ENCODE results near the gene GRIK3.
A peak's percentile ranks its signal among the peaks of the same experiment; 100 is the strongest.
"Not testable (repeated sequence)": the region's sequence is repeated elsewhere in the genome, so short reads cannot be mapped to it uniquely, and the experiment has no call there.

The GRIK3 gene

GRCh38 chr1:36900128-36900527 is 134.2 kb downstream of the GRIK3 start:
- DNase-seq: no peak

DNA sequence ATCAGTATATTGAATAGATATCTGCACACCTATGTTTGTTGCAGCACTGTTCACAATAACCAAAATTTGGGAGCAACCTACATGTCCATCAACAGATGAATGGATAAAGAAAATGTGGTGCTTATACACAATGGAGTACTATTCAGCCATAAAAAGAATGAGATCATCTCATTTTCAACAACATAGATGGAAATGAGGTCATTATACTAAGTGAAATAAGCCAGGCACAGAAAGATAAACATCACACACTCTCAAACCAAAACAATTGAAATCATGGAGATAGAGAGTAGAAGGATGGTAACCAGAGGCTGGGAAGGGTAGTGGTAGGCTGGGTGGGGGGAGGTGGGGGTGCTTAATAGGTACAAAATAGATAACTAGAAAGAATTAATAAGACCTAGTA is 136.5 kb downstream of the GRIK3 start:
- not testable (repeated sequence) for DNase-seq

DNA sequence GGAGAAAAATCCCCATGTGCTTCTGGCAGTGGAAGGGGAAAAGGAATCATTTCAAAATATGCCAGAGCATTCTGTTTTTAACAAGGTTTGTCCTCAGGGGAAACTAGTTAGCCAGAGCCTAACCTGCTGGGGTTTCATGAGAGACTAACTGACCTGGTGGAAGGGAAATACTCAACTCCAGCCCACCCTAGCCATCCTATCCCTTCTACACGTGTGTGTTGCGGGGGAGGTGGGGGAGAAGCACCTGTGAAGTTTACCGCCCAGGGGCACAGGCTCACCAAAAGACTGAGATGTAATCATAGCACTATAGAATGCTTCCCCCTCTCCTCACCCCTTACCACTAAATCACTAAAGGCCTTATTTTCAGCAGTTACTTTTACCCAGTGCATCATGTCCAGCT is 139.5 kb downstream of the GRIK3 start:
- DNase-seq: no peak

- DNase-seq: no peak
Observed at GRCh38 chr1:36890776-36891175, 143.5 kb downstream of the GRIK3 start.

GRCh38 chr1:36889478-36890226 is 144.7 kb downstream of the GRIK3 start:
- no peak for DNase-seq

GRCh38 chr1:36888811-36889477 is 145.4 kb downstream of the GRIK3 start:
- no peak for DNase-seq

- DNase-seq: no peak
Observed at GRCh38 chr1:36885540-36886357, 148.6 kb downstream of the GRIK3 start.

DNA sequence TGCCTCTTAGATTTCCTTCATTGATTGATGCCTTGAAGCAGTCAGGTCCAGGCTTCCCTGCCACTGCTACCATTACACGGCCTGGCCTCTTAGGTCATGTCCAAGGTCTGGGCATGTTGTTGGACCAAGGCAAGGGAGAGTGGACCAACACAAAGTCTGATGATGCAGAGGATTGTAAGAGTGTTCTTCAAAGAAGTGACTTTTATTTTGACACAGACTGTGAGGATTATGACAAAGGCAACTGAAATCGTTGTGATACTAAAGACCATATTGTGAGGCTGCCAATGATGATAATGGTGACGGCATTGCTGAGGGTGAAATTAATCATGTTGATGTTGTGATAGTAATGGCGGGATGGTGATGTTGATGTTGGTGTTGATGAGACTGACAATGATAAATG is 149.5 kb downstream of the GRIK3 start:
- no peak for DNase-seq

DNA sequence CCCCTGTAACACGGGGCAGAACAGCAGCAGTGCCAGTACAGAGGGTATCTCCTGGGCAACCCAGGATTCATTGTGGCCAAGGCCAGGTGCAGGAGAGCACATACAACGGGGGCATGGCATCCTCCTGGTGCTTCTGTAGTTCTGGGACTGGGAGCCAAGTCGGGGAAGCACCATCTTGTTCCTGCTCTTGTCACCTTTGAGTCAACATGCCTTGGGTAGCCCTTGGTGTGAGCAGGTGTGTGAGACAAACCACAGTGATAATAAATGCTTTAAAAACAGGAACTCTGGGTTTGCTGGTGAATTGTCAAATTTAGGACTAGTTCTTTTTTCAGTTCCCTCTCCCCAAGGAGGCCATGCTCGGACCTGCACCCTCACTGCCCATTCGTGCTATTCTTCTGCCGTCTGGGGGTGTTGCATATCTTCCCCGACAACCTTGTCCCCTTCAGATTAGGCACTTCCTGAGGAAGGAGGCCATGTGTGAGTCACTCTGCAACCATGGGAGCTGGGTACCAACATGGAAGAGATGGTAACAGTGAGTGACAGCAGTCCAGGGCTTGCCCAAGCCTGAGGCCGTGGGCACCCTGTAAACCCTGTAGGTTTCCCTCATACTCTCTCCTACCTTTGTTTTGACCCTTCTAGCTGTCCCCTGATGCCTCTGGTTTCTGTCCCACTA is 150.2 kb downstream of the GRIK3 start:
- no peak for DNase-seq

- DNase-seq: no peak
Observed at GRCh38 chr1:36883315-36883949, 150.9 kb downstream of the GRIK3 start.

DNA sequence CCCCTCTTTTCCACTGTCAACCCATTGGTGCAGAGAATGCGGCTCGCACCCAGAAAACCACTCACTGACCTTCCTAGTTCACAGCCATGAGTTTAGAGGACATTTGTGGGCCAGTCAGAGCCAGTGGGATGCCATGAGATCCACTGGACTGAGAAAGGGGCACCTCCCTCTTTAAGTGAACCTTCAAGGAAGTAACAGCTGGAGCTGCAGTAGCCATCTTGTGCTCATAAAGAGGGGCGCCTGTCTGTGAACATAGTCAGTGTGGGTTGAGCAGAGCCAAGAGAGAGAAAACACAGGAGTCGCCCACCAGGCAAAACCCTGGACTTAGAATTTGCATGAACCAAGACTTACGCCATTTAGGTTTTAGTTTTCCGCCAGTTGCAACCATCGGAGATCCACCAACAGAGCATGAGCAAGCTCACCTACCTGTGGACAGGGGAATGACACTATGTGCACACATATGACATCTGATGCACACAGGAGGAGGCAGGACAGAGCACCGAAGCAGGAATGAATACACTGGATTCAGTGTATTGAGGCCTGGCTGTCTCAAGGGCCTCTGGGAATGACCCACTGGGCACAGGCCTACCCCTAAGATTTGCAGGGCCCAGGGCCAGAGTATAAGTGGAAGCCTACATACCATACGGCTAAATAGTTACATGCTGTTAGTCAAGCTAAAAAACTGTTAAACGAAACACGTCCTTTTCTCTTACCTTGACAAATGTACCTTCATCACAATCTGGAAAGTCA is 151.6 kb downstream of the GRIK3 start:
- DNase-seq: no peak

- DNase-seq: no peak
Observed at GRCh38 chr1:36881541-36881940, 152.8 kb downstream of the GRIK3 start.

GRCh38 chr1:36881068-36881405 is 153.3 kb downstream of the GRIK3 start:
- DNase-seq: no peak

DNA sequence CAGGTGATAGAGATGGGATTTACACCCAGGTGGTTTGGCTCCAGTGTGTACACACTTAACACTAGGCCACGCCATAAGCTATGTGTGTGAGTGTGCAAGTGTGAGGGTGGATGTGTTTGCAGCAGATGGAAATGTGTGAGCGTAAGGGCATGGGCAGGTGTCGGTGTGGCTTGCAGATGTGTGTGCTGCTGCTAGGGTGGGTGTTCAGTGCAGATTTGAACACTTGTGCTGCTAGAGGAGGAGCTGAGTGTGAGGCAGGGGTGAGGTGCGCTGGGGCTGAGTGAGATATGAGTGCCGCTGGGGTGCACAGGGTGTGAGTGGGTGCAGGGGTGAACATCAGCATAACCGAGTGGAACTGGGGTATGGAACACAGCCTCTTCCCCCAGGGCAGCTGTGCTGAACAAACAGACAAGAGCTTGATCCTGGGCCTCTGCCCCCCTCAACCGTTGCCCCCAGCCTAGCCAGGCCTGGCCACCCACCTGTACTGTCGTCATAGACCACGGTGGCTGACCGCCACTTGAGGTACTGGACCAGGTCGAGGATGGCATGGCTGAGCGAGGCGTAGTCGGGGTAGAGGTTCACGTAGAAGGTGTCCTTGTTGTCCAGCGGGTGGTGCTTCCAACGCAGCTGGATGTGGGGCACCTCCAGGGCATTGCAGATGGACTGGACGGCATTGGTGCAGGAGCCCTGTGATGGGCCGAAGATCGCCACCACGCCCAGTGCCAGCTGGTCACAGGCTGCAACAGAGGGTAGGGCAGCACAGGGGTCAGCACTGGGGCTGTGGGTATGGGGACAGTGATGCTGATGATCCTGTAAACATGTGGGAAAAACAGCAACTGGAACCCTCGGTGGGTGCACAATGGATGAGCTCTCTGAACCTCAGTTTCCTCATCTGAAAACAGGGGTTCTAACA is 153.9 kb downstream of the GRIK3 start:
- DNase-seq: peak; percentile 51

- DNase-seq: peak; percentile 43
Observed at GRCh38 chr1:36879613-36880012, 154.7 kb downstream of the GRIK3 start.

GRCh38 chr1:36876990-36877389 is 157.3 kb downstream of the GRIK3 start:
- no peak for DNase-seq

GRCh38 chr1:36874271-36875060 is 159.8 kb downstream of the GRIK3 start:
- peak; percentile 10 for DNase-seq

GRCh38 chr1:36872858-36873257 is 161.5 kb downstream of the GRIK3 start:
- peak; percentile 16 for DNase-seq

DNA sequence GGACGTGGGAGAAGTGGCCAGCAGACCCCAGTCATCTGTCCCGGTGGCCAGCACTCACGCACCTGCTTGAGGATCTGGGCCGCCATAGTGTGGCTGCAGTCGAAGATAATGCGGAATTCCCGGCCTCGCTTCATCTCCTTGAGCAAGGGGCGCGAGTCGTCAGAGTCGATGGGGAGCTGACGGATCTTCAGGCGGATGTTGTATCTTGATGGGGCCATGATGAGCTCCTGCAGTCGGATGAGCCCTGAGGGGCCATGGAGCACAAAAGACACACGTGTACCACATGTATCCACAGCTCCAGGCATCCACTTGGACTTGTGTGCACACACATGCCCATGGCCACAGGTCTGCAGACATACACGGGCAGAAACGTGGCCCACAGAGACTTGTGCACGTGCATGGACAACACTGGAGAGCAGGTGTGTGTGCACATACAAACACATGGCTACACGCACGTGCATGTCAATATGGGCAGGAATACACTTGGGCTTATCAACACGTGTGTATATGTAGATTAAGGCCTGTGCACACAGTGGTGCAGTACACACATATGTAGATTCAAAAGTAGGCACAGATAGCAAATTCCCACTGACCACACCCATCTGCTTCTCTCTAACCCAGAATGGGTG is 162.1 kb downstream of the GRIK3 start:
- peak; percentile 13 for DNase-seq
